ENCODE measurements around the gene COBL. TPM values are rescaled to one million over a fixed set of nuclear protein-coding genes. Genes with fewer than 3 reads are reported as not detected.

Gene COBL
- total and polyA plus RNA-seq, 10 of the 15 experiments (the other 5 are each of a cell fraction or from before 2014, with no cell fraction given) = 0.21 TPM; not detected in 9

DNA sequence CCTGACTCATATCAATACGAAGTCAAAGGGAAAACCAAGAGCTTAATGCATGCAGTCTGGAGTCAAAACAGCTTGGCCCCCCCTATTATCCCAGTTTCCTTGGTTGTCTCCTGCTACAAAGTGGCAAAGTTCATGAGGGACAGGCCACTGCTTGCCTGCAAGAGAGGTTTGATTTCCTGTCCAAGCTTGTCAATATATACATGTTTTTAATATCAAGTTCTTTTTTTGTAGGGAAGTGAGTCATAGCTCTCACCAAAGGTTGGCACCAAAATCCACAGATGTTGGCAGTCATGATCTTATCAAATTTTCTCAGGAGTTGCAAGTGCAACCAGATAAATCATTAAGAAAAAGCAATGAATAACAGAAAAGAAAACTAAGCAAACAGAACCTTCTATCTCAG, 176.8 kb downstream of the COBL start:
- no peak for TF ChIP-seq EZH2 (IDR thresholded peaks at IDR 0.05; ENCODE audit: borderline replicate concordance, control insufficient read depth, low read depth, low read length)
- no peak for DNase-seq (ENCODE audit: low read depth, low spot score)
- Histone ChIP-seq H4K20me1 (ENCODE audit: control insufficient read depth, insufficient read depth) (no peaks in the 10 kb centered on the region), H3K4me2 (ENCODE audit: control insufficient read depth, insufficient read depth) (no peak overlapping the region), H3K4me3 (no peak overlapping the region), H3K27ac (ENCODE audit: control insufficient read depth, insufficient read depth) (no peak overlapping the region), H3K4me1 (ENCODE audit: control insufficient read depth, insufficient read depth, low read length) (no peaks in the 10 kb centered on the region), H3K27me3 (replicated peaks in 1 of 2; ENCODE audit: control insufficient read depth in 2 of 2, insufficient read depth in 2 of 2, low read length in 1 of 2) (no peaks in the 10 kb centered on the region), H3K36me3 (ENCODE audit: control insufficient read depth in 2 of 2, insufficient read depth in 2 of 2, low read length in 1 of 2) (no peaks in the 10 kb centered on the region), H3K79me2 (ENCODE audit: control insufficient read depth, insufficient read depth, low read length) (no peaks in the 10 kb centered on the region), H2AFZ (ENCODE audit: control insufficient read depth, low read depth, low read length) (no peak overlapping the region), H3K9ac (ENCODE audit: control insufficient read depth, insufficient read depth, low read length) (no peak overlapping the region), H3K9me3 (replicated peaks; ENCODE audit: control insufficient read depth, insufficient read depth, low read length) (no peaks in the 10 kb centered on the region)
- ATAC-seq = no peak
- CTCF ChIA-PET = interaction anchor here (1.0 kb wide), 1 partner anchor 21 kb away, joined by 4 read pairs; no protein-coding TSS in a partner anchor
- intact Hi-C loops (cut with micrococcal nuclease; ENCODE audit: unreplicated experiment) (loop anchor here (5.0 kb wide), 1 partner anchor 67 kb away; no protein-coding TSS in a partner anchor), in situ Hi-C loops (cut with MboI) (no loop called here)
- no peak for FAIRE-seq
- POLR2A ChIA-PET = no interaction called here
- SMC1A ChIA-PET (ENCODE audit: uncharacterized antibody, unreplicated experiment) = no interaction called here
- RAD21 ChIA-PET (ENCODE audit: unreplicated experiment) = interaction anchor here (2.1 kb wide), 1 partner anchor 21 kb away, joined by 5 read pairs; no protein-coding TSS in a partner anchor
- WGBS (ENCODE audit: insufficient coverage, insufficient replicate concordance, low lambda C conversion rate, missing lambda C conversion rate) = 13% methylated on average over 1 of the region's 1 CpG
- no TSS peak for BruUV-seq (replicated peaks)

- RAD21 ChIA-PET (ENCODE audit: unreplicated experiment) = no interaction called here
- no peak for ATAC-seq
- in situ Hi-C loops (cut with MboI) = no loop called here
- TF ChIP-seq POLR2AphosphoS5 (IDR thresholded peaks at IDR 0.05; ENCODE audit: low read length) (no peak), SP1 (IDR thresholded peaks at IDR 0.05; ENCODE audit: low read depth, low read length) (no peak), CHD4 (IDR thresholded peaks at IDR 0.05) (no peak), NFXL1 (IDR thresholded peaks at IDR 0.05; ENCODE audit: borderline replicate concordance) (no peak), MEF2B (IDR thresholded peaks at IDR 0.05; ENCODE audit: partially characterized antibody, poor library complexity, severe bottlenecking) (no peak), MTA2 (IDR thresholded peaks at IDR 0.05; ENCODE audit: low read depth) (no peak), PBX3 (IDR thresholded peaks at IDR 0.05; ENCODE audit: insufficient replicate concordance, low read depth, low read length) (no peak), IRF4 (IDR thresholded peaks at IDR 0.05; ENCODE audit: low read depth, low read length) (no peak), HDAC2 (IDR thresholded peaks at IDR 0.05) (no peak), POLR2AphosphoS2 (IDR thresholded peaks at IDR 0.05; ENCODE audit: low read depth, low read length) (no peak)
- TF ChIP-seq, protein P1, sequence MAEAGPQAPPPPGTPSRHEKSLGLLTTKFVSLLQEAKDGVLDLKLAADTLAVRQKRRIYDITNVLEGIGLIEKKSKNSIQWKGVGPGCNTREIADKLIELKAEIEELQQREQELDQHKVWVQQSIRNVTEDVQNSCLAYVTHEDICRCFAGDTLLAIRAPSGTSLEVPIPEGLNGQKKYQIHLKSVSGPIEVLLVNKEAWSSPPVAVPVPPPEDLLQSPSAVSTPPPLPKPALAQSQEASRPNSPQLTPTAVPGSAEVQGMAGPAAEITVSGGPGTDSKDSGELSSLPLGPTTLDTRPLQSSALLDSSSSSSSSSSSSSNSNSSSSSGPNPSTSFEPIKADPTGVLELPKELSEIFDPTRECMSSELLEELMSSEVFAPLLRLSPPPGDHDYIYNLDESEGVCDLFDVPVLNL (IDR thresholded peaks at IDR 0.05; ENCODE audit: low read depth, low read length) = no peak
These were observed 178.2 kb downstream of the COBL start for GRCh38 chr7:51138123-51139085.

More at GRCh38 chr7:51138123-51139085, 178.2 kb downstream of the COBL start:
- no peak overlapping the region for H3K4me3 ChIP-seq
- FAIRE-seq (no peak), DNase-seq (ENCODE audit: low read depth, low spot score) (no peak)
- no peaks in the 10 kb centered on the region for H3K36me3 ChIP-seq (ENCODE audit: control insufficient read depth in 2 of 2, insufficient read depth in 2 of 2, low read length in 1 of 2)
- intact Hi-C loops (cut with micrococcal nuclease; ENCODE audit: unreplicated experiment) = no loop called here
- no peaks in the 10 kb centered on the region for H3K27me3 ChIP-seq (replicated peaks in 1 of 2; ENCODE audit: control insufficient read depth in 2 of 2, insufficient read depth in 2 of 2, low read length in 1 of 2)
- 22% methylated on average over 10 of the region's 10 CpGs for WGBS (ENCODE audit: insufficient coverage, insufficient replicate concordance, low lambda C conversion rate, missing lambda C conversion rate)
- no TSS peak for BruUV-seq (replicated peaks)
- SMC1A ChIA-PET (ENCODE audit: uncharacterized antibody, unreplicated experiment) = interaction anchor here (0.7 kb wide), 1 partner anchor 73 kb away, joined by 3 read pairs; no protein-coding TSS in a partner anchor
- H3K4me2 ChIP-seq (ENCODE audit: control insufficient read depth, insufficient read depth) = no peak overlapping the region
- POLR2A ChIA-PET = no interaction called here
- no peaks in the 10 kb centered on the region for H3K4me1 ChIP-seq (ENCODE audit: control insufficient read depth, insufficient read depth, low read length)
- H3K9ac ChIP-seq (ENCODE audit: control insufficient read depth, insufficient read depth, low read length) = no peak overlapping the region
- H2AFZ ChIP-seq (ENCODE audit: control insufficient read depth, low read depth, low read length) = no peak overlapping the region
- H4K20me1 ChIP-seq (ENCODE audit: control insufficient read depth, insufficient read depth) = no peaks in the 10 kb centered on the region
- CTCF ChIA-PET = no interaction called here
- H3K79me2 ChIP-seq (ENCODE audit: control insufficient read depth, insufficient read depth, low read length) = no peaks in the 10 kb centered on the region
- H3K9me3 ChIP-seq (replicated peaks; ENCODE audit: control insufficient read depth, insufficient read depth, low read length) = no peaks in the 10 kb centered on the region
- H3K27ac ChIP-seq (ENCODE audit: control insufficient read depth, insufficient read depth) = no peak overlapping the region

All from GM12878 (cell line).